Activated naive CD4-positive, alpha-beta T cell treated with anti-CD3 and anti-CD28 coated beads, Interleukin-2, amount 50 U/mL, for 24 hours (primary cell): ENCODE measurements around the gene SYCN.

Source experiments
- H3K27ac Mint-ChIP-seq: one replicate; pipeline ENCODE4 v1.8.0; 2021; ENCODE audit warnings: mild to moderate bottlenecking, mixed read lengths
- H3K27me3 Mint-ChIP-seq: one replicate; pipeline ENCODE4 v1.8.0; 2021; ENCODE audit warnings: mixed read lengths
- H3K36me3 Mint-ChIP-seq: one replicate; pipeline ENCODE4 v1.8.0; 2021; ENCODE audit warnings: mixed read lengths
- H3K4me1 Mint-ChIP-seq: one replicate; pipeline ENCODE4 v1.8.0; 2021; ENCODE audit warnings: mixed read lengths
- H3K4me3 Mint-ChIP-seq: one replicate; pipeline ENCODE4 v1.8.0; 2021; ENCODE audit warnings: mild to moderate bottlenecking, mixed read lengths
- H3K9me3 Mint-ChIP-seq: one replicate; pipeline ENCODE4 v1.8.0; 2021; ENCODE audit warnings: mixed read lengths

SYCN gene

GRCh38 chr19:39186391-39186790, 17.7 kb downstream of the SYCN start:
- no peak overlapping the region for H3K4me3 Mint-ChIP-seq

GRCh38 chr19:39183104-39183503, 21.0 kb downstream of the SYCN start:
- Mint-ChIP-seq H3K36me3 (no peaks in the 10 kb centered on the region), H3K9me3 (no peaks in the 10 kb centered on the region), H3K27ac (no peak overlapping the region), H3K4me1 (no peaks in the 10 kb centered on the region), H3K27me3 (peaks cover 2% of the 10 kb centered on the region), H3K4me3 (no peak overlapping the region)

More at GRCh38 chr19:39186391-39186790, 17.7 kb downstream of the SYCN start:
- Mint-ChIP-seq H3K9me3 (no peaks in the 10 kb centered on the region), H3K36me3 (no peaks in the 10 kb centered on the region), H3K4me1 (no peaks in the 10 kb centered on the region), H3K27ac (no peak overlapping the region), H3K27me3 (peaks cover 7% of the 10 kb centered on the region)

- H3K9me3 Mint-ChIP-seq = no peaks in the 10 kb centered on the region
- H3K36me3 Mint-ChIP-seq = no peaks in the 10 kb centered on the region
- H3K4me3 Mint-ChIP-seq = no peak overlapping the region
- H3K4me1 Mint-ChIP-seq = no peaks in the 10 kb centered on the region
- H3K27me3 Mint-ChIP-seq = peaks cover under 1% of the 10 kb centered on the region
- H3K27ac Mint-ChIP-seq = no peak overlapping the region
Observed at GRCh38 chr19:39182174-39182505, 21.9 kb downstream of the SYCN start.

GRCh38 chr19:39181500-39182173, 22.4 kb downstream of the SYCN start:
- Mint-ChIP-seq H3K36me3 (no peaks in the 10 kb centered on the region), H3K27me3 (no peaks in the 10 kb centered on the region), H3K4me1 (no peaks in the 10 kb centered on the region), H3K27ac (no peak overlapping the region), H3K4me3 (no peak overlapping the region), H3K9me3 (no peaks in the 10 kb centered on the region)

GRCh38 chr19:39180749-39181148, 23.3 kb downstream of the SYCN start:
- Mint-ChIP-seq H3K27ac (no peak overlapping the region), H3K4me3 (no peak overlapping the region), H3K36me3 (no peaks in the 10 kb centered on the region), H3K9me3 (no peaks in the 10 kb centered on the region), H3K27me3 (no peaks in the 10 kb centered on the region), H3K4me1 (no peaks in the 10 kb centered on the region)

- no peak overlapping the region for H3K4me3 Mint-ChIP-seq
- H3K27me3 Mint-ChIP-seq = no peaks in the 10 kb centered on the region
- no peaks in the 10 kb centered on the region for H3K36me3 Mint-ChIP-seq
- H3K27ac Mint-ChIP-seq = no peak overlapping the region
- no peaks in the 10 kb centered on the region for H3K4me1 Mint-ChIP-seq
- no peaks in the 10 kb centered on the region for H3K9me3 Mint-ChIP-seq
Observed at GRCh38 chr19:39179754-39180153, 24.3 kb downstream of the SYCN start.

GRCh38 chr19:39178296-39179006, 25.6 kb downstream of the SYCN start:
- no peaks in the 10 kb centered on the region for H3K27me3 Mint-ChIP-seq
- no peaks in the 10 kb centered on the region for H3K4me1 Mint-ChIP-seq
- H3K4me3 Mint-ChIP-seq = no peak overlapping the region
- no peaks in the 10 kb centered on the region for H3K9me3 Mint-ChIP-seq
- H3K27ac Mint-ChIP-seq = no peak overlapping the region
- no peaks in the 10 kb centered on the region for H3K36me3 Mint-ChIP-seq

- no peaks in the 10 kb centered on the region for H3K4me1 Mint-ChIP-seq
- H3K9me3 Mint-ChIP-seq = no peaks in the 10 kb centered on the region
- no peak overlapping the region for H3K4me3 Mint-ChIP-seq
- H3K36me3 Mint-ChIP-seq = no peaks in the 10 kb centered on the region
- no peak overlapping the region for H3K27ac Mint-ChIP-seq
- H3K27me3 Mint-ChIP-seq = no peaks in the 10 kb centered on the region
Observed at GRCh38 chr19:39177736-39178135, 26.3 kb downstream of the SYCN start.

- Mint-ChIP-seq H3K27me3 (no peaks in the 10 kb centered on the region), H3K27ac (no peak overlapping the region), H3K9me3 (no peaks in the 10 kb centered on the region)
Observed at GRCh38 chr19:39177110-39177699, 26.9 kb downstream of the SYCN start.

GRCh38 chr19:39175564-39175963, 28.5 kb downstream of the SYCN start:
- Mint-ChIP-seq H3K4me1 (no peaks in the 10 kb centered on the region), H3K27me3 (no peaks in the 10 kb centered on the region), H3K36me3 (no peaks in the 10 kb centered on the region), H3K4me3 (no peak overlapping the region), H3K9me3 (no peaks in the 10 kb centered on the region), H3K27ac (no peak overlapping the region)

More at GRCh38 chr19:39177110-39177699, 26.9 kb downstream of the SYCN start:
- no peaks in the 10 kb centered on the region for H3K36me3 Mint-ChIP-seq
- H3K4me3 Mint-ChIP-seq = no peak overlapping the region
- no peaks in the 10 kb centered on the region for H3K4me1 Mint-ChIP-seq

GRCh38 chr19:39174558-39175544, 29.2 kb downstream of the SYCN start:
- Mint-ChIP-seq H3K27ac (no peak overlapping the region), H3K27me3 (no peaks in the 10 kb centered on the region), H3K4me1 (no peaks in the 10 kb centered on the region), H3K36me3 (no peaks in the 10 kb centered on the region), H3K9me3 (no peaks in the 10 kb centered on the region), H3K4me3 (no peak overlapping the region)

- no peaks in the 10 kb centered on the region for H3K9me3 Mint-ChIP-seq
- no peak overlapping the region for H3K27ac Mint-ChIP-seq
- H3K36me3 Mint-ChIP-seq = no peaks in the 10 kb centered on the region
- H3K4me3 Mint-ChIP-seq = no peak overlapping the region
- H3K4me1 Mint-ChIP-seq = no peaks in the 10 kb centered on the region
- no peaks in the 10 kb centered on the region for H3K27me3 Mint-ChIP-seq
Observed at GRCh38 chr19:39174142-39174541, 29.9 kb downstream of the SYCN start.

GRCh38 chr19:39173502-39173991, 30.5 kb downstream of the SYCN start:
- Mint-ChIP-seq H3K9me3 (no peaks in the 10 kb centered on the region), H3K27me3 (no peaks in the 10 kb centered on the region), H3K4me1 (no peaks in the 10 kb centered on the region), H3K27ac (no peak overlapping the region), H3K36me3 (no peaks in the 10 kb centered on the region), H3K4me3 (no peak overlapping the region)

GRCh38 chr19:39172700-39173501, 31.2 kb downstream of the SYCN start:
- H3K4me3 Mint-ChIP-seq = no peak overlapping the region
- H3K27me3 Mint-ChIP-seq = no peaks in the 10 kb centered on the region
- H3K9me3 Mint-ChIP-seq = no peaks in the 10 kb centered on the region
- H3K27ac Mint-ChIP-seq = no peak overlapping the region
- no peaks in the 10 kb centered on the region for H3K4me1 Mint-ChIP-seq
- H3K36me3 Mint-ChIP-seq = no peaks in the 10 kb centered on the region
